GM15510 (cell line): ENCODE measurements around the gene MYL7.

Experiments
- POLR2A ChIP-seq: IDR thresholded peaks from 3 replicates; pipeline ENCODE4 v1.6.1; 2011; ENCODE audit warnings: borderline replicate concordance; ENCODE audit not compliant: insufficient read length; ENCODE audit errors: extremely low read depth

MYL7 gene

DNA sequence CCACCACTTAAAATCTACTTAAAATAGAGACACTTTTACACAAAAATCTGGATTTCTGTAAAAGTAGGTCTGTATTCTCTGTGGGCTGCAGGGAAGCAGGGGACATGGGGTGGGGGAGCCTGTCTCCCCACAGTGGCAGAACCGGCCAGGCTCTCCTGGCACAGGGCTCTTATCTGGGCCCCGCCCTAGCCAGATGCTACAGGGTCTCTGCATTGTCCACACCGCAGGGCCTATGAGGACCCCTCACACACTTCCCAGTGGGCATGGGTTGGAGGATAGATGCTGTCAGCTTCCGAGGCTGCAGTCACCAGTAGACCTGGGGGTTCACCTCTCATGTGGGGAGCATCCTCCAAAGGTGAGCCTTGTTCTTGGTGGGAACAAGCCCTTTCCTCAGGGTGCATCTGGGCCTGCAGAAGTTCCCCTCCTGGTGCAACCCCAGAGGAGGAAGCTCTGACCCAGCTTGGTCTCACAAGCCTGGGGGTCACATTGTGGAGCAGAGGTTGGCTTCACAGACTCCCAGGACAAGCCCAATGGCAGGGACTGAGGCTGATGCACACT, 15.4 kb upstream of the MYL7 start:
- no peak for TF ChIP-seq POLR2A

DNA sequence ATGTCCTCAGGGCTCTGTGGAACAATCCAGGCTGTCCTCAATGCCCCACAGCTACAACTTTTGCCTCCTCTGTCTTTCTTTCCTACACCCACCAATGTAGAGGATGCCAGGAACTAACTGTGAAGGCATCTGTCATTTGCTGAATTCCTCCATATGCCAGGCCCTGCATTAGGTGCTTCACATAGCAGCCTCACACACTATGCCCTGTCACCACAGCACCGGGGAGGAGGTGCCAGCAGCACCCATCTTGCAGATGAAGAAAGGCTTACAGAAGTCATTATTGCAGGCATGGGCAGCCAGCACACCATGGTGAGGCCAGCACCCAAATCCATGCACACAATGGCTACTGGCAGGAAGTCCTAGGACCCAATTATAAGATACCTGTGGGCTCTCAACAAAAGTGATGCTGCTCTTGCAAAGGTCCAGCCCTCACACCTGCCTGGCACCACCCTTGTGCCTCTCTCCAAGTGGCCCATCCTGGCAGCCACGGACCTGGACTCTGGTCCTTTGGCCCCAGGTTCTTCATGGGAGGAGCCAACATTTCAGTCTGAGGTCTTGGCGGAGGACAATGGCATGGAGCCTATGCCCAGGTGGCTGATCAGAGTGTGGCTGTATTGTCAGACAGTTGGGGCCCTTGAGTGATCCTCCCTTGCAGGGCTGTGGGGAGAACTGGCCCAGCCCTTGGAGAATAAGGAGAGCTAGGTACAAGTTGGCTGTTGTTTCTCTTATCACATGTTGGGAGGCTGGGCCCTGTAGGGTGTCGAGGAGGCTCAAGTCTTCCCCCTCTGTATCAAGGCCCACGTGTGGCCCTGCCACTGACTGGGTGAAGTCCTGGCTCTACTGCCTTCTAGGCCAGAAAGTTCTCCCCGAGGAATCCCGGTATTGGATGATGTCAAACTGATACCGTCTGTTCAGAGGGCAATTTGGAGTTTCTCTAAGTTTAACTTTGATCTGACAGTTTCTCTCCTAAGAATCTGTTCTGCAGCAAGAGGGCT, 14.4 kb upstream of the MYL7 start:
- no peak for TF ChIP-seq POLR2A

DNA sequence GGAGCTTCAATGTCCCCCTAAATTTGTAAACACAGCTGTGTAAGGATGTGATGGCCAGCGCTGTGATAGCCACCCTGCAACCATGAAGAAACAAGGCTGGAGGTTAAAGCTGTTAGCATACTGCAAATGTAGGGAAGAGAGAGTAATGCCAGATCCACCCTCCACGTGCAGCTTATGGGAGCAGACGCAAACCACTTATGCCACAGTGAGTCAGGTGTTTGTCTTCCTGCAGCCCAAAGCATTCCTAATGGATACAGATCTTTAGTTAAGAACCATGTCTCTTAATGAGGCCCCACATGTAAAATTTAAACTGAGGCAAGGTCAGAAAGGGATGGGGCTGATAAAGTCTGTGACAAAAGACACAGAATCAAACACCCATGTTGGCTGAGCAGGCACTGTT, 13.6 kb upstream of the MYL7 start:
- no peak for TF ChIP-seq POLR2A

DNA sequence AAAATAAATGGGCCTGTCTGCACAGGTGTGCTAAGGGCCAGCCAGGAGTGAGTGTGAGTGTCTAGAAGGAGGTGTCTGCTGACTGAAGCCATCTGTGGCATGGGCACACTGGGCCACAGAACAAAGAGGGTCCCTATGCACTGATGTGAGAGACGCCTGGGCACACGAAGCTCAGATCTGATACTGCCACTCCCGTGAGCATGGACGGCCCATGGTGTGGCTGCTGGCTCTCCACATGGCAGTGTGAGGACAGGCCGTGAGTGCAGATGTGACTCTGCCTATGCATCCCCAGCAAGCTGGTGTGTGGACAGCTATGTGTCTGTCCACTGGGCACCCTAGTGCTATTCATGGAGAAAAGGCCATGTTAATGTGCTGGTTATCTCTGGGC, 12.8 kb upstream of the MYL7 start:
- TF ChIP-seq POLR2A = no peak

DNA sequence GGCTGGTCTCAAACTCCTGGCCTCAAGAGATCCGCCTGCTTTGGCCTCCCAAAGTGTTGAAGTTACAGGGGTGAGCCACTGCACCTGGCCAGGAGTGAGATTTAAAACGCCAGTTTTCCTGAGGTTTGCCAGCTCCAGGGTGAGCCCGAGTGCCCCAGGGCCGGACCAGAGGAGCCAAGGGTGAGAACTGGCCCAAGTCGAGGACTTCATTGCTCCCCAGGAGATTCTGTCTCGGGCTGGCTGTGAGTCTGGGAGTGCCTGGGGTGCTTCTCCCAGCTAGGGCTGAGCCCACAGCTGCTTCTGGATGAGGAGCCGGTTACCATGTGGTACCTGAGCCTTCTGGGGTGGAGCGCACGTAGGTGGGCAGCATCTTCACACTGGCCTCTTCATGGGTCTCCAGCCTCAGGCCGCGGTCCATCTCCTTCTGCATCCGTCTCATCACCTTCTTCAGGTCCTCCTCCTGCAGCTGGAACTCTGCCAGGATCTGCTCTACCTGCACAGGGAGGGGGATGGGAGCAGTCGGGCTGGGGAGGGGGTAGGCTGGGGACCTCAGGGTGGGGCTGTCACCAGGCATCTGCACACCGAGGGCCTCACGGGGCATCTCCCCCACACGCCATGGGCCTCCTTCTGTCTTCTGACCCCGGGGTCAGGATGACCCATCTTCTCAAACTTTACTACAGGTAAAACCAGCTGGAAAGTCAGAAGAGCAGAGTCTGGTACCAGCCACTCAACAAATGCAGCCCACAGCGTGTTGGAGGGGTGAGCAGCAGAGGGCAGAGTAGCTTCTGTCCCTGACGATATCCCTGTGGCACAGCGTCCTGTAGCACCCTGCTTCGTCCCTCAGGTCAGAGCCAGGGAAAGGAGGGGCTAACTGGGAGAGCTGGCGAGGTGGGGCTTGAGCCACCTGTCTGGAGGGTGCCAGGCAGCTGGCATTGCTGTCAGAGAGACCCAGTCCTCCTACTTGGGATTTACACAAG, 12.1 kb upstream of the MYL7 start:
- TF ChIP-seq POLR2A = no peak

DNA sequence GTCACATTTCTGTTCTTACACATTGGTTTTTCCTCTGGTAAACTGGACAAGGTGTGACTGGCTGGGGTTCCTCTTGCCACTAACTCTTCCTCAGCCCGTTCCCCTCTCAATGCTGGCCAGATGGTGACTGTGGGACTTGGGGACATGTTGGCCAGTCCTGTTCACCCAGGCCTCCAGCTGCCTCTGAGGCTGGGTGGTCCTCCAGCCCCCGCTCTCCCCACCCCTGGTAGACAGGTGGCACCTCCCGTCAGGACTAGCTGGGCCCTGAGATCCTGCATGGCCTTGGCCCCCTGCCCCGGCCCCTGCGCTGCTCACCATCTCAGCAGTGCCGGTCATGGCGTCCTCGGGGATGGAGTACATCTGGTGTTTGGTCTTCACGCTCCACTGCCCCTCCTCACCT, 10.8 kb upstream of the MYL7 start:
- no peak for TF ChIP-seq POLR2A

DNA sequence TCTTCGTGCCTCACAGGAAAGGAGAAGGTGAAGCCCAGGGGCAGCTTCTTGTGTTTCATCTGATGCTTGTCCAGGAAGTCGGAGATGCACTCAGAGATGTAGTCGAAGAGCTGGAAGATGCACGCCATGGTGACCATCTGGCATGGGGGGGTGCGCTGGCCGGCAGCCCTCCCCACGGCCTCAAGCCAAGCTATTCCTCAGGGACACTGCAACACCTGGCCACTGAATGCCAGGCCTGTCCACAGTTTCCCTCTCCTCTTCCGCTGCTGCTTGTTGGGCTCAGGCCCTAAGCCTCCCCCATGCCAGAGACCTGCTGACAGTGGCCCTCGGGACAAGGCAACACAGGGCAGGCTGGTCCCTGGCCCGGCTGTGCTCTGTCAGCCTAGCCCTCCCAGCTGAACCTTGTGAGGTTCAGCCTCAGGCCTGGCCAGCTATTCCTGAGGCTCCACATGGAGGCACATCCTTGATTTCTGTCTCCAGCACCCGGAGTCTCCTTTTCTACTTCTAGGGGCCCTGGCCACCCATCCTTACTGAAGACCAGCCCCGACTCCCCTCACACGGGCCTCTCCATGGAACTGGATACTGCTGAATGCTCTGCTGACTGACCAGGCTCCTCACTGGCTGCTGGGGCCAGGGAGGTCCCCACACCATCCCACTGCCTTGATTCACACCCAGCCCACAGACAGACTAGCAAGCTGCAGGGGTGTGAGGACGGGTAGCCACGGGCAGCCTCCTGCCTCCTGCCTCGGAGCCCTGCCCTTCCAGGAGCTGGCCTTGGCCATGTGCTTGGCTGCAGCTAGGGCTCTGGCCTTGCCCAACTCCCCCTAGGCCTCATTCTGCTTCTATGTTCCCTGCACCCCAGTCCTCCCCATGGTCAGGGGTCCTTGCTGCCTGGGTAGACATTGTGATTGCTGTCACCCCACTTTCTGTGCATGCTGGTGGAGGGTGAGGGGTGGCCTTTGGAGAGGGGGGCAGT, 10.1 kb upstream of the MYL7 start:
- TF ChIP-seq POLR2A = no peak

DNA sequence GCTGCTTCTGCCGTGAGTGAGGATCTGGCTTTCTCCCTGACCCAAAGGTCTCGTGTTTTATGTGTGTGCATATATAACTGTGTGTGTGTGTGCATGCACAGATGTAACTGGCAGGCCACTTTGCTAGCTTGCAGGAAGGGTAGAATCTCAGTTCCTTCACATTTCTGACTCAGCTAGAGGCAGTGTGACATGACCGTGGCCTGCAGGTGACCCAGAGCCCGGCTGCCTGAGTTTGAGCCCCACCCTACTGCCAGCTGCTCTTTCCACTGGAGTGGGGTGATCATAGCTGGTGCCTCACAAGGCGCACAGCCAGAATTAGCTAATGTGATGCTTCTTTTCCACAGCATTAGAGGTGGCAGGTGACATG, 9.3 kb upstream of the MYL7 start:
- TF ChIP-seq POLR2A = no peak

DNA sequence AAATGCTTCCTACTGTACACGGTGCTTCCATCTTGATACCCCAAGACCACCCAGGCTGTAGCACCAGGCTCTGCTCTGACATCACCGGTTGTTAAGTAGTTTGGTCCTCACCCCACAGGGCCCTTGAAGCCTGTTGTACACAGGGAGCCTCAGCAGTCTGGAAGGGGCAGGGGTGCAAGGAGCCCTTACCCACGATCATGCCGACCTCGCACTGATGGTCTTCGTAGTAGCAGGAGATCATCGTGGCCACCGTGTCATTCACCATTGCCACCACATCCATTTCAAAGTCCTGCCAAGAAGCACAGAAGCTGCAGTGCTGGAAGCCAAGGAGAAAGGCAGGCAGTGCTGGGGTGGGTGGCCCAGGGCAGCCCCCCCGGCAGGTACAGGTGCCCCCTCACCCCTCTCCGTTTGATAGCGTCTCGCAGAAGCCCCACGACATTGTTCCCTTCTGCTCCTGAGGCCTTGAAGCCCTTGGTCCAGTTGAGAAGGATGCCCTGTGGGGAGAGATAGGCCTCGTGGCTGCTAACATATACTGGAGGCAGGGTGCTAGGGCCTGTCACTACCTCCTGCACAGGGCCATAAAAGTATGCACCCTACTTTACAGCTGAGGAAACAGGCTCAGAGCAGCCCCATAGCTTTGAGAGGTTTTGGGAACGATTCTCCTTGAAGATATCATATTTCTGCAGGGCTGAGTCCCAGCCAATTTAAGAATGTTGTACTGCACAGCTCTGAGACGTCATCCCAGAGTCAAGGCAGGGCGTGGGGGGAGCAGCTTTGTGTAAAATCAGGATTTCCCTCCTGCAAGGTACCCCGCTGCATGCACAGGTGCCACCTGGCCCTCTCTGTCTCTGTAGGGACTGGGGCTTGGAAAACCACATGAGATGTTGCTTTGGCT, 8.7 kb upstream of the MYL7 start:
- no peak for TF ChIP-seq POLR2A

DNA sequence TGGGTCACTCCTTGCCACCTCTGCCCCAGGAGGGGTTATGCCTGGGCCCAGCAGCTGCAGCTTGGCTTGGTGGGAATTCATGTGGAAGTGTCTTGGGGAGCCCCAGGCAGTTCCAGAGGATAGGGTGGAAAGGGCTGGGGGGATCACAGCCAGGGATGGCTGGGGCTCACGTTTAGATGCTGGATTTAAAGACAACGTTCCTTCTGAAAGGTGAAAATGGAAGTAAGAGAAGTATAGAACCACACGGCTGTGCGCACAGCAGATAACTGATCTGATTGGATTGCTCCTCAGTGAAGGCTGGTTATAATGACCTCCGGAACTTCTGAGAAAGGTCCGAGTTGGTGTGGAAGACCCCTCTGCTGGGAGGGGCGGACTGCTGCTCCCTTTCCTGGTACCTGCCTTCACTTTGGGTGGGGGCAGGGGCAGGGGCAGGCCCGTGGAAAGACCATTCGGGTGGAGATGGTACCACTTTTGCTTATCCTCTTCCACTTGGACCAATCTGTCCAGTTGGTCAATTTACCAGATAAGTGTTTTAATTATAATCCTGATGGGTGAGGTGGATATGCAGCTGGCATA, 7.9 kb upstream of the MYL7 start:
- TF ChIP-seq POLR2A = no peak

DNA sequence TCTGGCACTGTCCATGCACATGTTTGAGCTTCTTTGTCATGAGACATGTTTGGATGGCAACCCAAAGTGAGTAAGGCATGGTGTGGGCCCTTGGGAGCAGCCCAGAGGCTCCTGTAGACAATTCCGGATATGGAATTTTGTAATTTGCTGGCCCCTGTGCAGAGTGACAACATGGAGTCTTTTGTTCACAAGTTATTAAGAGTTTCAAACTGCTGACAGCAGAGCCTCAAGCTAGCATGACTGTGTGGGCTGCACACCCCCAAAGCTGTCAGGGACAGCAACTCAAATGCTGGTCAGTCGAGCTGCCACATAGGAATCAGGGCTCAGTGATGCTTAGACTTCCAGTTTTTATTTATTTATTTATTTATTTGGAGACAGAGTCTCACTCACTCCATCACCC, 7.0 kb upstream of the MYL7 start:
- TF ChIP-seq POLR2A = no peak
